Liver (tissue), 3 donors: ENCODE results near the gene OTUD1.

Experiments used
- CTCF ChIP-seq: fragments of 150-350 bp; IDR thresholded peaks from 2 replicates; pipeline ENCODE4 v1.5.1; 2017; ENCODE audit warnings: improper control_type of control experiment, low read depth, low read length; ENCODE audit not compliant: missing input control
- EGR1 ChIP-seq, 2 donors: IDR thresholded peaks; 2 replicates each; pipeline ENCODE4 v1.6.1; 2016 to 2018; ENCODE audit warnings: antibody characterized with exemption in 2 of 2, low read depth in 2 of 2
- MAX ChIP-seq: IDR thresholded peaks from 2 replicates; pipeline ENCODE4 v1.6.1; 2016; ENCODE audit warnings: antibody characterized with exemption
- REST ChIP-seq: IDR thresholded peaks from 2 replicates; pipeline ENCODE4 v1.6.1; 2016; ENCODE audit warnings: antibody characterized with exemption, mild to moderate bottlenecking
- RXRA ChIP-seq, 2 donors: IDR thresholded peaks; 2 replicates each; pipeline ENCODE4 v1.6.1; 2017 to 2018; ENCODE audit warnings: antibody characterized with exemption in 2 of 2, mild to moderate bottlenecking in 1 of 2
- SP1 ChIP-seq: IDR thresholded peaks from 2 replicates; pipeline ENCODE4 v1.6.1; 2018; ENCODE audit warnings: antibody characterized with exemption, mild to moderate bottlenecking
- TAF1 ChIP-seq: conservative IDR thresholded peaks from 2 replicates; pipeline ENCODE4 v1.6.1; 2016; ENCODE audit warnings: antibody characterized with exemption, mild to moderate bottlenecking
- YY1 ChIP-seq: IDR thresholded peaks from 2 replicates; pipeline ENCODE4 v1.6.1; 2016; ENCODE audit warnings: antibody characterized with exemption, mild to moderate bottlenecking
- ZBTB33 ChIP-seq: IDR thresholded peaks from 2 replicates; pipeline ENCODE4 v1.6.1; 2016; ENCODE audit warnings: antibody characterized with exemption
- donor health status: healthy.
- donor health status: healthy.

GRCh38 chr10:23405540-23405939 is 33.3 kb upstream of the OTUD1 start:
- TF ChIP-seq TAF1 = no peak
- no peak for TF ChIP-seq CTCF
- no peak for TF ChIP-seq MAX
- no peak for TF ChIP-seq RXRA (IDR thresholded peaks at IDR 0.05)
- TF ChIP-seq ZBTB33 = no peak
- TF ChIP-seq SP1 = no peak
- no peak for TF ChIP-seq EGR1 (IDR thresholded peaks at IDR 0.05; ENCODE audit: low read depth in 2 of 2)
- TF ChIP-seq YY1 = no peak
- no peak for TF ChIP-seq REST
